Osteocyte (in vitro differentiated cells): ENCODE measurements around the gene NISCH. TPM values are rescaled to one million over a fixed set of nuclear protein-coding genes. Genes with fewer than 3 reads are reported as not detected.

Source experiments
- DNase-seq: peaks from one replicate; pipeline ENCODE4 v3.0.0; 2021; ENCODE audit warnings: mixed read lengths; ENCODE audit not compliant: unreplicated experiment; ENCODE audit errors: extremely low spot score
- H3K27ac Mint-ChIP-seq: one replicate; pipeline ENCODE4 v1.8.0; 2021; ENCODE audit warnings: mild to moderate bottlenecking, mixed read lengths; ENCODE audit not compliant: unreplicated experiment
- H3K27me3 Mint-ChIP-seq: one replicate; pipeline ENCODE4 v1.8.0; 2021; ENCODE audit warnings: mixed read lengths; ENCODE audit not compliant: unreplicated experiment
- H3K36me3 Mint-ChIP-seq: one replicate; pipeline ENCODE4 v1.8.0; 2021; ENCODE audit warnings: mixed read lengths; ENCODE audit not compliant: unreplicated experiment
- H3K4me1 Mint-ChIP-seq: one replicate; pipeline ENCODE4 v1.8.0; 2021; ENCODE audit warnings: mixed read lengths; ENCODE audit not compliant: unreplicated experiment
- H3K4me3 Mint-ChIP-seq: one replicate; pipeline ENCODE4 v1.8.0; 2021; ENCODE audit warnings: mild to moderate bottlenecking, moderate library complexity, mixed read lengths; ENCODE audit not compliant: unreplicated experiment
- H3K9me3 Mint-ChIP-seq: one replicate; pipeline ENCODE4 v1.8.0; 2021; ENCODE audit warnings: mixed read lengths; ENCODE audit not compliant: unreplicated experiment
- CTCF ChIP-seq: fragments of 200-600 bp; sonication (generic); IDR thresholded peaks from 2 replicates; pipeline ENCODE4 v1.5.0; 2021; ENCODE audit warnings: antibody characterized with exemption, mild to moderate bottlenecking, moderate library complexity
- total RNA-seq: library from RNA; stranded (reverse); gene quantifications from 2 replicates; pipeline ENCODE4 v1.2.1, GENCODE V29; 2021

NISCH gene
- total RNA-seq, 1 donor from 2014 or later: 138 TPM

- H3K4me3 Mint-ChIP-seq: no peak overlapping the region
- peaks cover 4% of the 10 kb centered on the region for H3K4me1 Mint-ChIP-seq
- H3K9me3 Mint-ChIP-seq: no peaks in the 10 kb centered on the region
- no peaks in the 10 kb centered on the region for H3K27me3 Mint-ChIP-seq
- DNase-seq: no peak
- no peaks in the 10 kb centered on the region for H3K36me3 Mint-ChIP-seq
- no peak overlapping the region for H3K27ac Mint-ChIP-seq
- TF ChIP-seq CTCF: no peak
These were observed 14.2 kb upstream of the NISCH start for GRCh38 chr3:52441091-52441771.

- no peak for DNase-seq
- no peaks in the 10 kb centered on the region for H3K9me3 Mint-ChIP-seq
- H3K27me3 Mint-ChIP-seq: no peaks in the 10 kb centered on the region
- no peak for TF ChIP-seq CTCF
- no peaks in the 10 kb centered on the region for H3K36me3 Mint-ChIP-seq
- no peak overlapping the region for H3K4me3 Mint-ChIP-seq
- peaks cover 4% of the 10 kb centered on the region for H3K4me1 Mint-ChIP-seq
- no peak overlapping the region for H3K27ac Mint-ChIP-seq
These were observed 13.6 kb upstream of the NISCH start for GRCh38 chr3:52441772-52442332.

- TF ChIP-seq CTCF: no peak
- Mint-ChIP-seq H3K4me3 (no peak overlapping the region), H3K9me3 (no peaks in the 10 kb centered on the region), H3K36me3 (no peaks in the 10 kb centered on the region), H3K27ac (no peak overlapping the region), H3K27me3 (no peaks in the 10 kb centered on the region), H3K4me1 (peaks cover 1% of the 10 kb centered on the region)
- DNase-seq: no peak
These were observed 12.8 kb upstream of the NISCH start for GRCh38 chr3:52442409-52443267.

GRCh38 chr3:52443268-52443610 is 12.2 kb upstream of the NISCH start:
- Mint-ChIP-seq H3K9me3 (no peaks in the 10 kb centered on the region), H3K36me3 (no peaks in the 10 kb centered on the region), H3K27ac (no peak overlapping the region), H3K27me3 (no peaks in the 10 kb centered on the region), H3K4me1 (peaks cover 1% of the 10 kb centered on the region), H3K4me3 (no peak overlapping the region)
- no peak for DNase-seq
- TF ChIP-seq CTCF: no peak
